ENCODE results near the gene KCNMB1. TPM values are rescaled to one million over a fixed set of nuclear protein-coding genes. Genes with fewer than 3 reads are reported as not detected.
A peak's percentile ranks its signal among the peaks of the same experiment; 100 is the strongest.

The KCNMB1 gene
- total RNA-seq, 2 donors from 2014 or later, result 0.74 to 0.83 TPM

DNA sequence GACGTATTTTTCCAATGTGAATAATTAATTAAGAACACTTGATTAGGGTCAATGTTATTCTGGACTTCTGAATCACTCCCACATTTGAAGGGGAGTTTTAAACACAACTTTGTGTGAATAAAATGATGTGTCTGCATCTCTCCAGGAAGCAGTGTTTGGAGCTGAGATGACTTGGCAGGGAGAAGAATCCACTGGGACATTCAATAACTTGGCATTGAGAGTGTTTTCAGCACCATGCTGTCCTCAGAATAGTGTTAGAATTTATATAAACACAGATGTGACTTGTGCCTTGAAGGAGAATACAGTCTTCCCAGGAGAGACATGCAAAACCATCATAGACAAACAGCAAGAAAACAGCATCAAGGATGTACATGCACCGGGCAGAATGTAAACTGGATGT, 32.7 kb upstream of the KCNMB1 start:
- no peak overlapping the region for H3K4me3 ChIP-seq
- no peaks in the 10 kb centered on the region for H3K36me3 ChIP-seq
- TF ChIP-seq CTCF (IDR thresholded peaks at IDR 0.05), result no peak
- no peaks in the 10 kb centered on the region for H3K27me3 ChIP-seq
- H3K27ac ChIP-seq, result no peak overlapping the region
- H3K9me3 ChIP-seq, result no peaks in the 10 kb centered on the region
- DNase-seq (ENCODE audit: low spot score), result no peak
- peaks cover 0 to 12% of the 10 kb centered on the region in 2 donors for H3K4me1 ChIP-seq

GRCh38 chr5:170420806-170421412, 31.7 kb upstream of the KCNMB1 start:
- peak; percentile 72 for DNase-seq (ENCODE audit: low spot score)
- Histone ChIP-seq H3K27me3 (no peaks in the 10 kb centered on the region), H3K36me3 (no peaks in the 10 kb centered on the region), H3K4me1 (peaks cover 0 to 6% of the 10 kb centered on the region in 2 donors), H3K4me3 (no peak overlapping the region), H3K27ac (no peak overlapping the region), H3K9me3 (no peaks in the 10 kb centered on the region)
- peak; percentile 67 to 87 for TF ChIP-seq CTCF (IDR thresholded peaks at IDR 0.05)

DNA sequence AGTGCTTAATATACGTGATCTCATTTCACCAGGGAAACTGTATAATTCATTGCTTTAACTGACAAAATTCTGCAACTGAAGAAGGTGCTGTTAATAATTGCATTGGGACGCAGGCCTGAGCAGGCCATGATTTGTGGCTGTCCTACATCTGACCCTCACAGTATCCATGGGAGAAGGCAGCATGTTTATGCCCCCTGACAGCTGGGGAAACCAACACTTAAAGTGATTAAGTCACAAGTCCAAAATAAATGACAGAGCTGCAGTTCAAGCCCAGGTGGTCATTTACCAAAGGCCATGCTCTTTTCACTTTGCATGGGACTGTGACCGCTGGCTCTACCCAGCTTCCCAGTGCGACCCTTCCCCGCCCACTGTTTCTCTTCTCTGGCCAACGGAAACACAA, 30.5 kb upstream of the KCNMB1 start:
- no peaks in the 10 kb centered on the region for H3K36me3 ChIP-seq
- no peak for TF ChIP-seq CTCF (IDR thresholded peaks at IDR 0.05)
- no peak overlapping the region for H3K4me3 ChIP-seq
- no peak for DNase-seq (ENCODE audit: low spot score)
- no peaks in the 10 kb centered on the region for H3K9me3 ChIP-seq
- no peaks in the 10 kb centered on the region for H3K27me3 ChIP-seq
- no peak overlapping the region for H3K27ac ChIP-seq
- H3K4me1 ChIP-seq, result peaks cover 0 to 6% of the 10 kb centered on the region in 2 donors

DNA sequence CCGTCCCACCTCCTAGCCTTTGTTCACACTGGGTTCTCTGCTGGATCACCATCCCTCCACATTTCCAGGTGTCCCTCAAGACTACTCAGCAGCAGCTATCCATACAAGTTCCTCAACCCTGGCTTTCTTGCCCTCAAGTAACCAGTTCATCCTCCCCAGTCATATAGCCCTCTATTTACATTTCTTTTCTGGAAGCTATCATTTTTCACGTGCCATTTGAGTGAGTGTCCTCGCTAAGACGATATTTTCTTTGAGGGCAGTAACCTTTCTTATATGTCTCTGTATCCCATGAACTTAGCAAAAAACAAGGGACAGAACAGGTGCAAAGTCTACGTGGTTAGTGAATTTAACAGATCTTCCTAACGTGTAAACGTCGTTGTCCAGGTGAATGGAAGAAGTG, 29.6 kb upstream of the KCNMB1 start:
- DNase-seq (ENCODE audit: low spot score), result no peak
- H3K27ac ChIP-seq, result no peak overlapping the region
- H3K9me3 ChIP-seq, result no peaks in the 10 kb centered on the region
- H3K36me3 ChIP-seq, result no peaks in the 10 kb centered on the region
- no peak overlapping the region for H3K4me3 ChIP-seq
- H3K4me1 ChIP-seq, result peaks cover 0 to 6% of the 10 kb centered on the region in 2 donors
- no peak for TF ChIP-seq CTCF (IDR thresholded peaks at IDR 0.05)
- no peaks in the 10 kb centered on the region for H3K27me3 ChIP-seq

GRCh38 chr5:170416526-170416925, 27.4 kb upstream of the KCNMB1 start:
- Histone ChIP-seq H3K36me3 (no peaks in the 10 kb centered on the region), H3K4me1 (peaks cover 0 to 6% of the 10 kb centered on the region in 2 donors), H3K27ac (no peak overlapping the region), H3K9me3 (no peaks in the 10 kb centered on the region), H3K27me3 (no peaks in the 10 kb centered on the region), H3K4me3 (no peak overlapping the region)
- DNase-seq (ENCODE audit: low spot score), result no peak
- no peak for TF ChIP-seq CTCF (IDR thresholded peaks at IDR 0.05)

DNA sequence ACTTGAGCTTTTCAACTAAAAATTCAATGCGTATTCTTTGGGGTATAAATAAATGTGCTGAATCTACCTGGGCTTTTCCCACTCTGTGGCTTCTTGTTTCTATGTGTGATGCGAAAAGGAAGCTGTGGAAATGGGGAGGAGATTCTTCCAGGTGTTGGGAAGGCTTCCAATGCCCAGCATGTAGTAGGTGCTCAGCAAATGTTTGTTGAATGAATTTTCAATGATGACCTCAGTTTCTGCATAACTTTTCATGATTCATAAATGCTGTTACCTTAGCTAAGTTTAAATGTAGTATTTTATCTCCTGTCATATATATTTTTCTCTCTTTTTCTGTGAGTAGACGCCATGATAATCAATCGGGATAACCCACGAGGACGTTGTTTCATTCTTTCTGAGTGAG, 25.6 kb upstream of the KCNMB1 start:
- Histone ChIP-seq H3K27ac (no peak overlapping the region), H3K4me3 (no peak overlapping the region), H3K36me3 (no peaks in the 10 kb centered on the region), H3K9me3 (no peaks in the 10 kb centered on the region), H3K4me1 (no peaks in the 10 kb centered on the region), H3K27me3 (no peaks in the 10 kb centered on the region)
- no peak for DNase-seq (ENCODE audit: low spot score)
- no peak for TF ChIP-seq CTCF (IDR thresholded peaks at IDR 0.05)

All from right atrium auricular region (tissue), 2 donors.